Suprapubic skin (tissue), 3 donors: ENCODE data around the gene DIAPH2.

Experiments used
- EP300 ChIP-seq: sonication (generic); formaldehyde crosslinking; IDR thresholded peaks from one replicate; pipeline ENCODE4 v1.6.1; 2017; ENCODE audit warnings: antibody characterized with exemption
- TF ChIP-seq, protein P1 (sequence below), 2 donors: fragments of 200-600 bp in 1 of 2; fragments of 450-650 bp in 1 of 2; sonication (generic) in 1 of 2; IDR thresholded peaks; one replicate each; pipeline ENCODE4 v1.5.1; 2016 to 2019; ENCODE audit warnings: antibody characterized with exemption in 2 of 2, mild to moderate bottlenecking in 1 of 2, moderate library complexity in 1 of 2

DNA sequence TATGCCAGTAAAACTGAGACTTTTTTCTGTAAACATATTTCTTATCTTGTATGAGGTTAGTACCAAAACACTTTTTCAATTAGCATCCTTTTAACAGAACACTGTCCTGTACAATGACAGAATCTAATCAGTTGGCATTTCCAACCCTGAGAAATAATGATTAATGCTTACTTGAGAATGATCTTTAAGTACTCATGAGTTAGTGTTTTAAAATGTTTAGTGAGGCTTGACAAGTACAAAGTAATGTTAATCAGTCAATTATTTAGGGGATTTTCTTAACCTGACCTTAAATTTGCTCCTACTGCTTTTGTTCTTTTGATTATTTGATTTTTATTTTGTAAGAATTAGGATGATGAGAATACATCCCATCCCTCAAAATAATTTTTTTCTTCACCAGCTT, 695.6 kb downstream of the DIAPH2 start:
- TF ChIP-seq EP300, result no peak
- TF ChIP-seq, protein P1, sequence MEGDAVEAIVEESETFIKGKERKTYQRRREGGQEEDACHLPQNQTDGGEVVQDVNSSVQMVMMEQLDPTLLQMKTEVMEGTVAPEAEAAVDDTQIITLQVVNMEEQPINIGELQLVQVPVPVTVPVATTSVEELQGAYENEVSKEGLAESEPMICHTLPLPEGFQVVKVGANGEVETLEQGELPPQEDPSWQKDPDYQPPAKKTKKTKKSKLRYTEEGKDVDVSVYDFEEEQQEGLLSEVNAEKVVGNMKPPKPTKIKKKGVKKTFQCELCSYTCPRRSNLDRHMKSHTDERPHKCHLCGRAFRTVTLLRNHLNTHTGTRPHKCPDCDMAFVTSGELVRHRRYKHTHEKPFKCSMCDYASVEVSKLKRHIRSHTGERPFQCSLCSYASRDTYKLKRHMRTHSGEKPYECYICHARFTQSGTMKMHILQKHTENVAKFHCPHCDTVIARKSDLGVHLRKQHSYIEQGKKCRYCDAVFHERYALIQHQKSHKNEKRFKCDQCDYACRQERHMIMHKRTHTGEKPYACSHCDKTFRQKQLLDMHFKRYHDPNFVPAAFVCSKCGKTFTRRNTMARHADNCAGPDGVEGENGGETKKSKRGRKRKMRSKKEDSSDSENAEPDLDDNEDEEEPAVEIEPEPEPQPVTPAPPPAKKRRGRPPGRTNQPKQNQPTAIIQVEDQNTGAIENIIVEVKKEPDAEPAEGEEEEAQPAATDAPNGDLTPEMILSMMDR (IDR thresholded peaks at IDR 0.05), result no peak
